HuH-7 (cell line): Measurements from ENCODE around the gene LETM1.
A peak's percentile ranks its signal among the peaks of the same experiment; 100 is the strongest.

Experiments
- DNase-seq: peaks from one replicate; pipeline ENCODE4 v3.0.0; 2011; ENCODE audit warnings: low spot score

LETM1 gene

GRCh38 chr4:1794809-1795298 lies 61.1 kb downstream of the LETM1 start:
- DNase-seq, result no peak

GRCh38 chr4:1793940-1794808 lies 61.8 kb downstream of the LETM1 start:
- no peak for DNase-seq

- no peak for DNase-seq
These were observed 62.5 kb downstream of the LETM1 start for GRCh38 chr4:1793496-1793840.

- DNase-seq, result peak; percentile 91
These were observed 63.0 kb downstream of the LETM1 start, which contains the start of gene FGFR3 for GRCh38 chr4:1792832-1793495. FGFR3 (plus strand) TSS chr4:1793293; CDS start chr4:1793935, 642 bp downstream.

GRCh38 chr4:1792158-1792831 lies 63.7 kb downstream of the LETM1 start:
- DNase-seq, result no peak

- DNase-seq, result no peak
These were observed 66.0 kb downstream of the LETM1 start for GRCh38 chr4:1790005-1790404.

GRCh38 chr4:1789552-1789951 lies 66.4 kb downstream of the LETM1 start:
- no peak for DNase-seq

- no peak for DNase-seq
These were observed 67.5 kb downstream of the LETM1 start for GRCh38 chr4:1788254-1788973.

- no peak for DNase-seq
These were observed 68.4 kb downstream of the LETM1 start for GRCh38 chr4:1787411-1788077.

GRCh38 chr4:1786544-1787362 lies 69.2 kb downstream of the LETM1 start:
- no peak for DNase-seq

- no peak for DNase-seq
These were observed 70.4 kb downstream of the LETM1 start for GRCh38 chr4:1785592-1785991.

GRCh38 chr4:1784789-1785591 lies 71.0 kb downstream of the LETM1 start:
- DNase-seq, result no peak

GRCh38 chr4:1784395-1784788 lies 71.6 kb downstream of the LETM1 start:
- no peak for DNase-seq

GRCh38 chr4:1783970-1784369 lies 72.0 kb downstream of the LETM1 start:
- no peak for DNase-seq

- no peak for DNase-seq
These were observed 72.9 kb downstream of the LETM1 start for GRCh38 chr4:1783015-1783414.

GRCh38 chr4:1780435-1780834 lies 75.5 kb downstream of the LETM1 start:
- DNase-seq, result no peak

GRCh38 chr4:1779588-1780382 lies 76.2 kb downstream of the LETM1 start:
- DNase-seq, result no peak

- no peak for DNase-seq
These were observed 77.1 kb downstream of the LETM1 start for GRCh38 chr4:1778642-1779392.
